ENCODE results near the gene PGPEP1.
"Not testable (repeated sequence)": the region's sequence is repeated elsewhere in the genome, so short reads cannot be mapped to it uniquely, and the experiment has no call there.

PGPEP1 gene

GRCh38 chr19:18350490-18350889, 10.1 kb downstream of the PGPEP1 start:
- Histone ChIP-seq H3K4me1 (ENCODE audit: low read depth, poor library complexity, severe bottlenecking) (no peaks in the 10 kb centered on the region), H3K36me3 (ENCODE audit: insufficient read depth) (no peaks in the 10 kb centered on the region), H3K79me2 (ENCODE audit: insufficient read depth, low read depth) (no peaks in the 10 kb centered on the region), H3K27me3 (ENCODE audit: insufficient read depth, low read depth) (peaks cover 2% of the 10 kb centered on the region; the same call in 1 of the 2 replicates), H3K4me2 (no peak overlapping the region), H2AFZ (ENCODE audit: low read depth) (no peak overlapping the region), H3K27ac (no peak overlapping the region), H4K20me1 (ENCODE audit: insufficient read depth) (no peaks in the 10 kb centered on the region), H3K9ac (no peak overlapping the region), H3K4me3 (IDR thresholded peaks at IDR 0.05; ENCODE audit: insufficient read depth, low read depth, low read length) (no peak overlapping the region)
- no peak for TF ChIP-seq CTCF (conservative IDR thresholded peaks at IDR 0.05; ENCODE audit: low read depth, low read length)

- Histone ChIP-seq H3K27me3 (ENCODE audit: insufficient read depth, low read depth) (peaks cover 2% of the 10 kb centered on the region; the same call in 1 of the 2 replicates), H3K9ac (no peak overlapping the region), H4K20me1 (ENCODE audit: insufficient read depth) (no peaks in the 10 kb centered on the region), H3K4me2 (no peak overlapping the region), H3K4me1 (ENCODE audit: low read depth, poor library complexity, severe bottlenecking) (no peaks in the 10 kb centered on the region), H3K36me3 (ENCODE audit: insufficient read depth) (no peaks in the 10 kb centered on the region), H3K4me3 (IDR thresholded peaks at IDR 0.05; ENCODE audit: insufficient read depth, low read depth, low read length) (no peak overlapping the region), H2AFZ (ENCODE audit: low read depth) (no peak overlapping the region), H3K79me2 (ENCODE audit: insufficient read depth, low read depth) (no peaks in the 10 kb centered on the region), H3K27ac (no peak overlapping the region)
- TF ChIP-seq CTCF (conservative IDR thresholded peaks at IDR 0.05; ENCODE audit: low read depth, low read length) = no peak
Measured at GRCh38 chr19:18351544-18351943, 11.1 kb downstream of the PGPEP1 start.

GRCh38 chr19:18353378-18354005, 13.1 kb downstream of the PGPEP1 start:
- H4K20me1 ChIP-seq (ENCODE audit: insufficient read depth) = no peaks in the 10 kb centered on the region
- no peak overlapping the region for H2AFZ ChIP-seq (ENCODE audit: low read depth)
- no peaks in the 10 kb centered on the region for H3K36me3 ChIP-seq (ENCODE audit: insufficient read depth)
- H3K4me2 ChIP-seq = no peak overlapping the region
- H3K27me3 ChIP-seq (ENCODE audit: insufficient read depth, low read depth) = no peaks in the 10 kb centered on the region; the same call in 1 of the 2 replicates
- no peaks in the 10 kb centered on the region for H3K79me2 ChIP-seq (ENCODE audit: insufficient read depth, low read depth)
- H3K4me3 ChIP-seq (IDR thresholded peaks at IDR 0.05; ENCODE audit: insufficient read depth, low read depth, low read length) = no peak overlapping the region
- H3K27ac ChIP-seq = no peak overlapping the region
- H3K9ac ChIP-seq = no peak overlapping the region
- TF ChIP-seq CTCF (conservative IDR thresholded peaks at IDR 0.05; ENCODE audit: low read depth, low read length) = no peak
- no peaks in the 10 kb centered on the region for H3K4me1 ChIP-seq (ENCODE audit: low read depth, poor library complexity, severe bottlenecking)

- H3K27ac ChIP-seq = not testable (repeated sequence)
Measured at GRCh38 chr19:18354743-18355142, 14.3 kb downstream of the PGPEP1 start.

GRCh38 chr19:18357041-18357440, 16.6 kb downstream of the PGPEP1 start:
- Histone ChIP-seq H3K36me3 (ENCODE audit: insufficient read depth) (no peaks in the 10 kb centered on the region), H4K20me1 (ENCODE audit: insufficient read depth) (no peaks in the 10 kb centered on the region), H3K27ac (no peak overlapping the region), H3K79me2 (ENCODE audit: insufficient read depth, low read depth) (no peaks in the 10 kb centered on the region), H3K4me3 (IDR thresholded peaks at IDR 0.05; ENCODE audit: insufficient read depth, low read depth, low read length) (no peak overlapping the region), H3K4me1 (ENCODE audit: low read depth, poor library complexity, severe bottlenecking) (no peaks in the 10 kb centered on the region), H3K27me3 (ENCODE audit: insufficient read depth, low read depth) (no peaks in the 10 kb centered on the region; the same call in 1 of the 2 replicates), H2AFZ (ENCODE audit: low read depth) (no peak overlapping the region), H3K9ac (no peak overlapping the region), H3K4me2 (no peak overlapping the region)
- no peak for TF ChIP-seq CTCF (conservative IDR thresholded peaks at IDR 0.05; ENCODE audit: low read depth, low read length)

More at GRCh38 chr19:18354743-18355142, 14.3 kb downstream of the PGPEP1 start:
- not testable (repeated sequence) for H3K9ac ChIP-seq; H3K4me2 ChIP-seq; H3K27me3 ChIP-seq (ENCODE audit: insufficient read depth, low read depth); H3K79me2 ChIP-seq (ENCODE audit: insufficient read depth, low read depth); H3K4me3 ChIP-seq (IDR thresholded peaks at IDR 0.05; ENCODE audit: insufficient read depth, low read depth, low read length); H2AFZ ChIP-seq (ENCODE audit: low read depth); H3K4me1 ChIP-seq (ENCODE audit: low read depth, poor library complexity, severe bottlenecking); H4K20me1 ChIP-seq (ENCODE audit: insufficient read depth); H3K36me3 ChIP-seq (ENCODE audit: insufficient read depth)
